Astrocyte (in vitro differentiated cells and primary cell): ENCODE data around the gene MAEA.

Experiments used
- CTCF ChIP-seq: IDR thresholded peaks from 2 replicates; pipeline ENCODE4 v1.5.1; 2011; ENCODE audit warnings: low read depth, mild to moderate bottlenecking, inconsistent platforms, low read length, moderate library complexity; ENCODE audit not compliant: insufficient read depth
- EZH2 ChIP-seq: IDR thresholded peaks from 2 replicates; pipeline ENCODE4 v1.6.1; 2012; ENCODE audit warnings: mild to moderate bottlenecking, low read length, inconsistent platforms; ENCODE audit not compliant: insufficient read depth

GRCh38 chr4:1249148-1249730 lies 40.5 kb upstream of the MAEA start:
- no peak for TF ChIP-seq CTCF
- TF ChIP-seq EZH2, result no peak
